HL-60 (cell line): ENCODE results near the gene APBA2.

Source experiments
- DNase-seq, 2 experiments: peaks; one replicate each; pipeline ENCODE4 v3.0.0-alpha.2; 2010 to 2020; ENCODE audit warnings: low read depth in 1 of 2, low spot score in 1 of 2
- H3K27ac ChIP-seq: fragments of 250-450 bp; sonication (Bioruptor Pico); replicated peaks from 2 replicates; pipeline ENCODE4 v1.5.1; 2020; ENCODE audit warnings: mild to moderate bottlenecking, moderate library complexity
- H3K27me3 ChIP-seq: fragments of 250-450 bp; sonication (Bioruptor Pico); 2 replicates; pipeline ENCODE4 v1.5.1; 2021; ENCODE audit warnings: mild to moderate bottlenecking, moderate library complexity; ENCODE audit not compliant: insufficient read depth, poor library complexity, severe bottlenecking
- H3K4me3 ChIP-seq: replicated peaks from 2 replicates; pipeline ENCODE4 v1.5.1; 2011; ENCODE audit warnings: mild to moderate bottlenecking, control low read depth, low read length; ENCODE audit not compliant: insufficient read depth
- CTCF ChIP-seq: IDR thresholded peaks from one replicate; pipeline ENCODE4 v1.5.1; 2011; ENCODE audit warnings: low read length, control low read depth, inconsistent platforms; ENCODE audit not compliant: insufficient read depth
- GABPA ChIP-seq: IDR thresholded peaks from 2 replicates; pipeline ENCODE4 v1.6.1; 2012; ENCODE audit warnings: low read depth
- POLR2AphosphoS5 ChIP-seq: IDR thresholded peaks from 2 replicates; pipeline ENCODE4 v1.6.1; 2012; ENCODE audit warnings: low read depth
- REST ChIP-seq: IDR thresholded peaks from 2 replicates; pipeline ENCODE4 v1.6.1; 2012; ENCODE audit warnings: low read depth; ENCODE audit not compliant: insufficient replicate concordance
- SPI1 ChIP-seq: IDR thresholded peaks from 2 replicates; pipeline ENCODE4 v1.6.1; 2012; ENCODE audit warnings: low read depth, mild to moderate bottlenecking, borderline replicate concordance

Gene APBA2

DNA sequence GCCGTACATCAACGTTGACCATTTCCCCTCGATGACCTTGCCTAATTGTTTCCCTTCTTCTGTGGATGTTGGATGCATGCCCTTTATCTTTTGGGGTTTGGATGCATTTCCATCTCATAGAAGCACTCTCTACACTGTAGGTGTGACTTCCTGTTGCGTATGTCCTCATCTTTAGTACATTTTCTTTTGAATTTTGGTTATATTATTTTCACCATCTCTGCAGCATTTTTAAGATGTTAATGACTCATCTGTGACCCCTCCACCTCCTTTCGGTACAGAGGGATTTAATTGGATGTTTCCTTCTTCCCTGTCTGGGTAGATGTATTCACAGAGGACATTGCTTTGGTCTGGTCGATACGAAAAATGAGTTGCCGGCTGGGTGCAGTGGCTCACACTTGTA is 172.1 kb downstream of the APBA2 start:
- H3K27ac ChIP-seq, result no peak overlapping the region
- no peak overlapping the region for H3K4me3 ChIP-seq
- DNase-seq, result no peak
- TF ChIP-seq GABPA (no peak), CTCF (no peak), SPI1 (no peak), REST (no peak), POLR2AphosphoS5 (no peak)
- H3K27me3 ChIP-seq, result no peaks in the 10 kb centered on the region

DNA sequence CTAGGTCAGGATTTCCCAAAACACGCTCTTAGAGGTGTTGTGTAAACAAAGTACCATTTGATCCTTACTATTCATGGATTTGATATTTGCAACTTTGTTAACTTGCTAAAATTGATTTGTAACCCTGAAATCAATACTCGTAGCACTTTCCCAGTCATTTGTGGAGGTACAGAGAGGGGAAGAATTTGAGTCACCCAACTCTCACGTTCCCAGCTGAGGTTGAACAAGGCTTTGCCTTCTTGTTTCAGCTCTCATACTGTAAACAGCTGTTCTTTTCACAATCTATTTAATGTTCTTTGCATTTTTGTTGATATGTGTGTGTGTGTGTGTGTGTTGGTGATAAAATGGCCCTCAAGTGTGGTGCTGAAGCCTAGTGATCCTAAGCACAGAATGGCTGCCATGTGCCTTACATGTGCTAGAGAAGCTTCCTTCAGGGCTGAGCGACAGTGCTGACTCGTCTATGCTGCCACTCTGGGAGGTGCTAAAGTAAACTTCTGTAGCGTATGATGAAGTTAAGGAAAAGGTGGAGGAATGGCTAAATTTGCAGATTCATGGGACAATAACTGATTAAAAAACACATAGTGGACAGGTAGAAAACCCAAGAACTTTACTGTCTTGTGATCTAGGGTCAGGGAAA is 173.2 kb downstream of the APBA2 start:
- H3K27ac ChIP-seq, result no peak overlapping the region
- H3K4me3 ChIP-seq, result no peak overlapping the region
- TF ChIP-seq CTCF (no peak), SPI1 (no peak), POLR2AphosphoS5 (no peak), REST (no peak), GABPA (no peak)
- no peak for DNase-seq
- H3K27me3 ChIP-seq, result no peaks in the 10 kb centered on the region

DNA sequence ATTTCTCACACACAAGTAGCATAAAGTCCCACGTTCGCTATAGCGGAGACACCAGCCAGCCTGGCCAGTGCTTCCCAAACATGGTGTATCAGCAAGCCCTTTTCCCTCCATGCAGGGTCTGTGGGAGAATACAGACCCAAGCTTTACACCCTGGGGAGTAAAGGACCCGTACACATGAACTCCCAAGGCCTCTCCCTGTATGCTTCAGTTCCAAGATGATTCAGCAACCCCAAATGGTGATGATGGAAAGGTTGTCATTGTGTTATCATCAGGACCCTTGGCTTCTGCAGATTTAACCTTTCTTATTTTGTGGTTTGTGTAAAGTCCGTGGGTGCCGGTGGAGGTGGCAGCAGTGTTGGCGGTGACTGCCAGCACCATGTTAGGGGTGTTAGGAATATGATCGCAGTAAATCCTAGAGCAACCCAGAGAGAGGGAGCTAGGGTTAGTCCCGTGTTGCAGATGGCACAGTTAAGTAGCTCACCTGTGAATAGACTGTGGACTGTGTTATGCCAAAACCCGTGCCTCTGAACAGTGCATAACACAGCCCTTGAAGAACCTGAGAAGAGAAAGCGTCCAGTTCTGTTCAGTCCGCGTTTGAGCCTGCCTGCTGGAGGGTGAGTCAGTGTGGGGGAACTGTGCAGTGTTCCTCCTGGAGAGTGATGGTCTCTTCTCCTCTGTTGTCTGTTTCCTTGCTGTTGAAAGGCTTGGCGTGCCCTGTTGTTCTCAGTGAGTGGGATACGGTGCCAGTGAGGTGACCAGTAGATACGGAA is 174.3 kb downstream of the APBA2 start:
- DNase-seq, result no peak
- Histone ChIP-seq H3K27me3 (no peaks in the 10 kb centered on the region), H3K4me3 (no peak overlapping the region), H3K27ac (no peak overlapping the region)
- TF ChIP-seq POLR2AphosphoS5 (no peak), CTCF (no peak), SPI1 (no peak), GABPA (no peak), REST (no peak)
